ENCODE results near the gene IL17A. TPM values are rescaled to one million over a fixed set of nuclear protein-coding genes. Genes with fewer than 3 reads are reported as not detected.

IL17A gene
- total RNA-seq: not detected in 2 replicates

GRCh38 chr6:52186075-52186474 lies at the start of gene IL17A:
Gene IL17A (plus strand): TSS chr6:52186375. CDS start chr6:52186432, 57 bp downstream.

Other genes starting within 250 kb of the IL17A start
- not detected in 2 replicates for gene PKHD1, start 98.8 kb upstream of the IL17A start, total RNA-seq
- gene IL17F, start 58.1 kb downstream of the IL17A start, total RNA-seq: not detected in 2 replicates
- 66.7 and 91.9 TPM in 2 replicates for gene MCM3, start 98.4 kb downstream of the IL17A start, total RNA-seq
- 5.8 and 6.5 TPM in 2 replicates for gene PAQR8, start 175.8 kb downstream of the IL17A start, total RNA-seq
- gene EFHC1, start 234.0 kb downstream of the IL17A start, total RNA-seq: 12.2 and 16.3 TPM in 2 replicates

Measured in endothelial cell of coronary artery (primary cell).